Forelimb muscle (tissue), 1 donor: ENCODE results near the gene SMG9. TPM values are rescaled to one million over a fixed set of nuclear protein-coding genes. Genes with fewer than 3 reads are reported as not detected.
"Not testable (repeated sequence)": the region's sequence is repeated elsewhere in the genome, so short reads cannot be mapped to it uniquely, and the experiment has no call there.

Experiments used
- DNase-seq: peaks from one replicate; pipeline ENCODE4 v3.0.0-alpha.2; 2013; ENCODE audit warnings: low read depth
- polyA plus RNA-seq: library from polyadenylated mRNA; unstranded; fragments of 120-200 nt; gene quantifications from one replicate; pipeline ENCODE4 v1.2.1, GENCODE V29; 2013; ENCODE audit not compliant: insufficient read length

Gene SMG9
- polyA plus RNA-seq, 1 donor: 34.3 TPM

- DNase-seq: no peak
Measured at GRCh38 chr19:43692877-43693276, 61.9 kb downstream of the SMG9 start.

GRCh38 chr19:43692385-43692784 is 62.4 kb downstream of the SMG9 start:
- DNase-seq: no peak

GRCh38 chr19:43691755-43692154 is 63.0 kb downstream of the SMG9 start:
- no peak for DNase-seq

- DNase-seq: no peak
Measured at GRCh38 chr19:43690890-43691289, 63.9 kb downstream of the SMG9 start.

GRCh38 chr19:43690444-43690843 is 64.3 kb downstream of the SMG9 start:
- DNase-seq: no peak

- no peak for DNase-seq
Measured at GRCh38 chr19:43688059-43688701, 66.6 kb downstream of the SMG9 start.

- DNase-seq: no peak
Measured at GRCh38 chr19:43687660-43687997, 67.1 kb downstream of the SMG9 start.

- DNase-seq: no peak
Measured at GRCh38 chr19:43684326-43684725, 70.4 kb downstream of the SMG9 start.

GRCh38 chr19:43683905-43684304 is 70.9 kb downstream of the SMG9 start:
- DNase-seq: no peak

GRCh38 chr19:43682824-43683661 is 71.7 kb downstream of the SMG9 start:
- DNase-seq: no peak

- DNase-seq: not testable (repeated sequence)
Measured at GRCh38 chr19:43682269-43682668, 72.5 kb downstream of the SMG9 start.

- no peak for DNase-seq
Measured at GRCh38 chr19:43681821-43682220, 72.9 kb downstream of the SMG9 start.

GRCh38 chr19:43678512-43679261 is 76.1 kb downstream of the SMG9 start:
- DNase-seq: no peak

Other genes starting within 250 kb of the SMG9 start
- 12.5 TPM for gene ETHE1, start 227.8 kb downstream of the SMG9 start, polyA plus RNA-seq
- gene ZNF575, start 221.8 kb downstream of the SMG9 start, polyA plus RNA-seq: 3.0 TPM
- gene XRCC1, start 179.4 kb downstream of the SMG9 start, polyA plus RNA-seq: 28.9 TPM
- gene PINLYP, start 179.2 kb downstream of the SMG9 start, polyA plus RNA-seq: 5.1 TPM
- 12.4 TPM for gene IRGQ, start 158.8 kb downstream of the SMG9 start, polyA plus RNA-seq
- 10.2 TPM for gene ZNF576, start 158.4 kb downstream of the SMG9 start, polyA plus RNA-seq
- gene SRRM5, start 142.9 kb downstream of the SMG9 start, polyA plus RNA-seq: 0.71 TPM
- gene ZNF428, start 135.3 kb downstream of the SMG9 start, polyA plus RNA-seq: 56.5 TPM
- gene CADM4, start 115.1 kb downstream of the SMG9 start, polyA plus RNA-seq: 7.0 TPM
- gene PLAUR, start 84.8 kb downstream of the SMG9 start, polyA plus RNA-seq: 5.3 TPM
- not detected for gene IRGC, start 38.9 kb downstream of the SMG9 start, polyA plus RNA-seq
- gene KCNN4, start 26.0 kb upstream of the SMG9 start, polyA plus RNA-seq: 0.51 TPM
- gene LYPD5, start 47.5 kb upstream of the SMG9 start, polyA plus RNA-seq: 0.34 TPM
- 9.7 TPM for gene ZNF283, start 72.4 kb upstream of the SMG9 start, polyA plus RNA-seq
- 8.8 TPM for gene ZNF404, start 129.0 kb upstream of the SMG9 start, polyA plus RNA-seq
- 12.5 TPM for gene ZNF45, start 180.3 kb upstream of the SMG9 start, polyA plus RNA-seq
- 2.4 TPM for gene ZNF221, start 196.3 kb upstream of the SMG9 start, polyA plus RNA-seq
- gene ZNF155, start 229.2 kb upstream of the SMG9 start, polyA plus RNA-seq: 7.0 TPM
- 2.9 TPM for gene ZNF230, start 248.0 kb upstream of the SMG9 start, polyA plus RNA-seq